Measurements from ENCODE around the gene ANKHD1. TPM values are rescaled to one million over a fixed set of nuclear protein-coding genes. Genes with fewer than 3 reads are reported as not detected.

Gene ANKHD1
- total RNA-seq, 4 donors from 2014 or later: 128 to 177 (median 143) TPM

DNA sequence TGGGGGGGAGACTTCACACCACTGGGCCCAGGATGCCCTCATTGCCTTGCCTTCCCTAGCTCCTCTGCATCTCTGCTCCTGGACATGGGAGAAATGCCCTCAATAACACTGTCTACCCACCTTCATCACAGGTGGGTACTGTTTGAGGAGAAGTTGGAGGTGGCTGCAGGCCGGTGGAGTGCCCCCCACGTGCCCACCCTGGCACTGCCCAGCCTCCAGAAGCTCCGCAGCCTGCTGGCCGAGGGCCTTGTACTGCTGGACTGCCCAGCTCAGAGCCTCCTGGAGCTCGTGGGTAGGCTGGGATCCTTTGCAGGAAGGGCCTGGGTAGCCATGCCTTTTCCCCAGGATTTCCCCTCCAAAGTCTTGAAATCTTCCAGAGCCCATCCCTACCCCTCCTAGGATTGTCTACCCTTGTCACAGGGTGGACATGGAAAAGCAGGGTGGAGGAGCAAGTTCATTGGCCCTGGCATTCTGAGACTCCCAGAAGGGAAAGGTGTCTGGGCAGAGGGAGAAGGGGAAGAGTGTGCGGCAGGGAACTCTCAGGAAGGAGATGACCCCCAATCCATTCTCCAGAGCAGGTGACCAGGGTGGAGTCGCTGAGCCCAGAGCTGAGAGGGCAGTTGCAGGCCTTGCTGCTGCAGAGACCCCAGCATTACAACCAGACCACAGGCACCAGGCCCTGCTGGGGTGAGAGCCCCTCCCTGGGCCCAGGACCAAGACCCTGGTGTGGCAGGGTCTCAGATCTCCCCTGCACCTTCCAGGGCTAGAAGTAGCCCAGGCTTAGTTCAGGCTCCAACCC, 40.8 kb upstream of the ANKHD1 start:
- TF ChIP-seq, protein P1, sequence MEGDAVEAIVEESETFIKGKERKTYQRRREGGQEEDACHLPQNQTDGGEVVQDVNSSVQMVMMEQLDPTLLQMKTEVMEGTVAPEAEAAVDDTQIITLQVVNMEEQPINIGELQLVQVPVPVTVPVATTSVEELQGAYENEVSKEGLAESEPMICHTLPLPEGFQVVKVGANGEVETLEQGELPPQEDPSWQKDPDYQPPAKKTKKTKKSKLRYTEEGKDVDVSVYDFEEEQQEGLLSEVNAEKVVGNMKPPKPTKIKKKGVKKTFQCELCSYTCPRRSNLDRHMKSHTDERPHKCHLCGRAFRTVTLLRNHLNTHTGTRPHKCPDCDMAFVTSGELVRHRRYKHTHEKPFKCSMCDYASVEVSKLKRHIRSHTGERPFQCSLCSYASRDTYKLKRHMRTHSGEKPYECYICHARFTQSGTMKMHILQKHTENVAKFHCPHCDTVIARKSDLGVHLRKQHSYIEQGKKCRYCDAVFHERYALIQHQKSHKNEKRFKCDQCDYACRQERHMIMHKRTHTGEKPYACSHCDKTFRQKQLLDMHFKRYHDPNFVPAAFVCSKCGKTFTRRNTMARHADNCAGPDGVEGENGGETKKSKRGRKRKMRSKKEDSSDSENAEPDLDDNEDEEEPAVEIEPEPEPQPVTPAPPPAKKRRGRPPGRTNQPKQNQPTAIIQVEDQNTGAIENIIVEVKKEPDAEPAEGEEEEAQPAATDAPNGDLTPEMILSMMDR (IDR thresholded peaks at IDR 0.05; ENCODE audit: low read depth): no peak

GRCh38 chr5:140361901-140362300, 39.7 kb upstream of the ANKHD1 start:
- TF ChIP-seq, protein P1 (IDR thresholded peaks at IDR 0.05; ENCODE audit: low read depth): no peak

- TF ChIP-seq, protein P1 (IDR thresholded peaks at IDR 0.05; ENCODE audit: low read depth): no peak
These were observed 39.3 kb upstream of the ANKHD1 start for GRCh38 chr5:140362311-140362710.

DNA sequence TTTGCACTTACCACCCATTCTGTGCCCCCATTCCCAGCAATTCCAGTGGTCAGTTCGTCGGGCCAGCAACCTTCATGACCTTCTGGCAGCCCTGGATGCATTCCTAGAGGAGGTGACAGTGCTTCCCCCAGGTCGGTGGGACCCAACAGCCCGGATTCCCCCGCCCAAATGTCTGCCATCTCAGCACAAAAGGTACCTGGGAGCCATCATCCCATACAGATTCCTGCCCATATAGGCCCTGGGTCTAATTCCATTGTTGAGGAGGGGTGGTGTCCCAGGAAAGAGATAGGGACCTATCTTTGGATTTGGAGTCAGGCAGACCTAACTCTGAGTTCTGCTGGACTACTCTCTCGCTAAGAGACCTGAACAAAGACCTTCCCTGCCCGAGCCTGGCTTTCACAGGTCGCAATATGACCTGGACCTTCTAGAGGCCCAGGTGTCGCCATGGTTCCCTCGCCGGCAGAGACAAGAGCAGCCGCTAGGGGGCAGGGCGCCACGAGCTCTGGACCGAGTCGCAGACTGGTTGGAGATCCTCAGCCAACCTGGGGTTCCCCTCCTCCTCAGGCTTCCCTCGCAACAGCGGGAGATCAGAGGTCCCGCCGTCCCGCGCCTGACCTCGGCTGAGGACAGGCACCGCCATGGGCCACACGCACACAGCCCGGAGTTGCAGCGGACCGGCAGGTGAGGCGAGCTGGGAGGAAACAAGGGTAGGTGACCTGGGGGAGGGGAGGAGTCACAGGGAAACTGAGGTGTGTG, 38.6 kb upstream of the ANKHD1 start:
- TF ChIP-seq, protein P1 (IDR thresholded peaks at IDR 0.05; ENCODE audit: low read depth): no peak

DNA sequence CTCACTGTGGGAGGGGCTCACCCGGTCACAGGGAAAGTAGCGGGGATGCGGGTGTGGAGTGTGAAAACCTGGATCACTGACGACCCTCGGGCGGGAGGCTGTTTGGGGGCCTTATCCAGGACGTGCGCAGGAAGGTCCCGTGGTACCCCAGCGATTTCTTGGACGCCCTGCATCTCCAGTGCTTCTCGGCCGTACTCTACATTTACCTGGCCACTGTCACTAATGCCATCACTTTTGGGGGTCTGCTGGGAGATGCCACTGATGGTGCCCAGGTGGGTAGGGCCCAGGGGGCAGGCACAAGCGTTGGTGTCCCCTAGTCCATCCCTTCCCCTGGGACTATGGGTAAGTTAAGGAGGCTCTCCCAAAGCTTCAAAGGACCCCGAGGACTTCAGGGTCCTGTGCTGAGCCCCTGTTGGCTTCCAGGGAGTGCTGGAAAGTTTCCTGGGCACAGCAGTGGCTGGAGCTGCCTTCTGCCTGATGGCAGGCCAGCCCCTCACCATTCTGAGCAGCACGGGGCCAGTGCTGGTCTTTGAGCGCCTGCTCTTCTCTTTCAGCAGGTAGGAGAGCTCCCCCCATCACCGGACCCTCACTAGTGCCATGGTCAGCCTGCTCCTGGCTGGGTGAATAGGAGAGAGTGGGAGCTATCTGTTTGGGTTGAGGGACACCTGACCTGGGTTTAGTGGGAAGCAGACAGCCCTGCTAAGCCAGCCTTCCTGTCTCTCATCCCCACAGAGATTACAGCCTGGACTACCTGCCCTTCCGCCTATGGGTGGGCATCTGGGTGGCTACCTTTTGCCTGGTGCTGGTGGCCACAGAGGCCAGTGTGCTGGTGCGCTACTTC, 37.8 kb upstream of the ANKHD1 start:
- TF ChIP-seq, protein P1 (IDR thresholded peaks at IDR 0.05; ENCODE audit: low read depth): no peak

GRCh38 chr5:140364472-140364765, 37.2 kb upstream of the ANKHD1 start:
- TF ChIP-seq, protein P1 (IDR thresholded peaks at IDR 0.05; ENCODE audit: low read depth): no peak

- TF ChIP-seq, protein P1 (IDR thresholded peaks at IDR 0.05; ENCODE audit: low read depth): no peak
These were observed 36.4 kb upstream of the ANKHD1 start for GRCh38 chr5:140365282-140365681.
